Bladder microvascular endothelial cell (primary cell): Measurements from ENCODE around the gene OR5W2. TPM values are rescaled to one million over a fixed set of nuclear protein-coding genes. Genes with fewer than 3 reads are reported as not detected.

Experiments used
- total RNA-seq: library from RNA; depleted of rRNA; stranded (reverse); fragments of >200 nt; gene quantifications from 2 replicates; pipeline ENCODE4 v1.2.3, GENCODE V29; 2014

Gene OR5W2
- total RNA-seq, result not detected in 2 replicates

GRCh38 chr11:55914482-55914881 is at the start of gene OR5W2:
OR5W2 (minus strand) TSS chr11:55914582; CDS start chr11:55914582, 0 bp downstream.

GRCh38 chr11:55936300-55936699 is 21.9 kb upstream of the OR5W2 start, which contains the start of gene OR5I1:
OR5I1 (minus strand) TSS chr11:55936400; CDS start chr11:55936400, 0 bp downstream.

GRCh38 chr11:55882997-55883396 is 31.4 kb downstream of the OR5W2 start, which contains the start of gene TRIM51:
TRIM51 (plus strand) TSS chr11:55883297; CDS start chr11:55885429, 2,132 bp downstream.

Other genes starting within 250 kb of the OR5W2 start
- gene OR5D13, start 141.1 kb downstream of the OR5W2 start, total RNA-seq, result not detected in 2 replicates
- gene OR5D14, start 119.0 kb downstream of the OR5W2 start, total RNA-seq, result not detected in 2 replicates
- not detected in 2 replicates for gene OR5L1, start 103.2 kb downstream of the OR5W2 start, total RNA-seq
- gene OR5D18, start 95.0 kb downstream of the OR5W2 start, total RNA-seq, result not detected in 2 replicates
- gene OR5L2, start 87.4 kb downstream of the OR5W2 start, total RNA-seq, result not detected in 2 replicates
- not detected in 2 replicates for gene OR5D16, start 75.8 kb downstream of the OR5W2 start, total RNA-seq
- gene TRIM51, start 31.3 kb downstream of the OR5W2 start, total RNA-seq, result not detected in 2 replicates
- not detected in 2 replicates for gene OR5I1, start 21.8 kb upstream of the OR5W2 start, total RNA-seq
- gene OR10AG1, start 55.4 kb upstream of the OR5W2 start, total RNA-seq, result not detected in 2 replicates
- not detected in 2 replicates for gene OR5F1, start 80.0 kb upstream of the OR5W2 start, total RNA-seq
- not detected in 2 replicates for gene OR5AS1, start 113.1 kb upstream of the OR5W2 start, total RNA-seq
- gene OR8I2, start 178.7 kb upstream of the OR5W2 start, total RNA-seq, result not detected in 2 replicates
- gene OR8H2, start 189.1 kb upstream of the OR5W2 start, total RNA-seq, result not detected in 2 replicates
- not detected in 2 replicates for gene OR8H3, start 207.8 kb upstream of the OR5W2 start, total RNA-seq
- gene OR8J3, start 225.6 kb upstream of the OR5W2 start, total RNA-seq, result not detected in 2 replicates
- not detected in 2 replicates for gene OR8K5, start 245.7 kb upstream of the OR5W2 start, total RNA-seq